PC-3 (cell line): ENCODE results near the gene CMKLR1. TPM values are rescaled to one million over a fixed set of nuclear protein-coding genes. Genes with fewer than 3 reads are reported as not detected.

Experiments
- ATAC-seq: fragments of 200-7000 bp; cut with Tn5 transposase; 2 replicates; pipeline ENCODE4 v1.9.1; 2020; ENCODE audit warnings: mild to moderate bottlenecking, moderate library complexity
- BruUV-seq: library from RNA; stranded (reverse); fragments of 400-500 nt; replicated peaks from 2 replicates; lab custom pipeline; 2021; lab: Mats Ljungman, UMichigan
- CTCF ChIA-PET: fragments of 300-600 bp; sonication (Branson Sonifier 250); formaldehyde crosslinking; loops from one replicate; lab custom pipeline; 2022; ENCODE audit warnings: antibody characterized with exemption; lab: Charles Lee
- POLR2A ChIA-PET: fragments of 300-600 bp; sonication (Branson Sonifier 250); formaldehyde crosslinking; loops from one replicate; lab custom pipeline; 2022; ENCODE audit warnings: antibody characterized with exemption; ENCODE audit not compliant: unreplicated experiment; lab: Charles Lee
- DNase-seq: peaks from one replicate; pipeline ENCODE4 v3.0.0-alpha.2; 2015
- H2AFZ ChIP-seq: fragments of 300-600 bp; sonication (generic); 2 replicates; pipeline ENCODE4 v1.6.0; 2016; ENCODE audit warnings: antibody characterized with exemption, low read length
- H3F3A ChIP-seq: fragments of 300-600 bp; sonication (generic); one replicate; pipeline ENCODE4 v1.6.0; 2017; ENCODE audit warnings: antibody characterized with exemption, low read length, control low read depth, mild to moderate bottlenecking; ENCODE audit not compliant: unreplicated experiment
- H3K27ac ChIP-seq: fragments of 300-600 bp; sonication (generic); 2 replicates; pipeline ENCODE4 v1.5.1; 2016; ENCODE audit warnings: mild to moderate bottlenecking, low read length
- H3K27me3 ChIP-seq: fragments of 300-600 bp; sonication (generic); 2 replicates; pipeline ENCODE4 v1.6.1; 2016; ENCODE audit warnings: low read length, mixed read lengths
- H3K36me3 ChIP-seq: fragments of 300-600 bp; sonication (generic); 2 replicates; pipeline ENCODE4 v1.6.1; 2016; ENCODE audit warnings: low read depth, mixed run types, low read length, mixed read lengths
- H3K4me1 ChIP-seq: fragments of 300-600 bp; sonication (generic); 2 replicates; pipeline ENCODE4 v1.5.1; 2016; ENCODE audit warnings: low read length; ENCODE audit not compliant: insufficient read depth
- H3K4me2 ChIP-seq: fragments of 300-600 bp; sonication (generic); 2 replicates; pipeline ENCODE4 v1.6.0; 2016; ENCODE audit warnings: low read length
- H3K4me3 ChIP-seq: fragments of 300-600 bp; sonication (generic); 2 replicates; pipeline ENCODE4 v1.5.1; 2016; ENCODE audit warnings: mild to moderate bottlenecking, low read length, mixed read lengths
- H3K79me2 ChIP-seq: fragments of 300-600 bp; sonication (generic); 2 replicates; pipeline ENCODE4 v1.6.1; 2017; ENCODE audit warnings: low read length, mixed read lengths
- H3K9ac ChIP-seq: fragments of 300-600 bp; sonication (generic); 2 replicates; pipeline ENCODE4 v1.6.0; 2016; ENCODE audit warnings: mild to moderate bottlenecking, low read length
- H3K9me2 ChIP-seq: fragments of 300-600 bp; sonication (generic); replicated peaks from 2 replicates; pipeline ENCODE4 v1.6.1; 2016; ENCODE audit warnings: mixed run types, low read length, mixed read lengths
- H3K9me3 ChIP-seq: fragments of 300-600 bp; sonication (generic); 2 replicates; pipeline ENCODE4 v1.6.1; 2016; ENCODE audit warnings: low read length, mixed read lengths
- H4K20me1 ChIP-seq: fragments of 300-600 bp; sonication (generic); 2 replicates; pipeline ENCODE4 v1.6.1; 2016; ENCODE audit warnings: low read length, mixed read lengths
- CTCF ChIP-seq: fragments of 300-600 bp; sonication (generic); conservative IDR thresholded peaks from 2 replicates; pipeline ENCODE4 v1.5.1; 2017; ENCODE audit warnings: antibody characterized with exemption, low read depth, mild to moderate bottlenecking, low read length
- EZH2 ChIP-seq: fragments of 300-600 bp; sonication (generic); IDR thresholded peaks from one replicate; pipeline ENCODE4 v1.6.1; 2017; ENCODE audit warnings: antibody characterized with exemption, mild to moderate bottlenecking, low read length; ENCODE audit not compliant: unreplicated experiment
- EZH2phosphoT487 ChIP-seq: fragments of 300-600 bp; sonication (generic); IDR thresholded peaks from 2 replicates; pipeline ENCODE4 v1.6.1; 2018; ENCODE audit warnings: mild to moderate bottlenecking, antibody characterized with exemption, low read length, borderline replicate concordance
- intact Hi-C: fragments of 100-400 bp; cut with micrococcal nuclease; formaldehyde crosslinking; loops from 2 replicates; pipeline ENCODE4 v1.9.0; 2023
- total RNA-seq: library from RNA; depleted of rRNA; stranded (reverse); fragments of >200 nt; gene quantifications from 2 replicates; pipeline ENCODE4 v1.2.3, GENCODE V29; 2014

The CMKLR1 gene
- total RNA-seq, 1 experiment from 2014 or later, result not detected

GRCh38 chr12:108317308-108318234, 21.5 kb downstream of the CMKLR1 start:
- POLR2A ChIA-PET, result no interaction called here
- no peak for TF ChIP-seq EZH2
- TF ChIP-seq EZH2phosphoT487, result no peak
- TF ChIP-seq CTCF, result no peak
- no peaks in the 10 kb centered on the region for H3K4me1 ChIP-seq
- H3K36me3 ChIP-seq, result no peaks in the 10 kb centered on the region
- H3K4me3 ChIP-seq, result no peak overlapping the region
- H3K9ac ChIP-seq, result no peak overlapping the region
- DNase-seq (no peak), ATAC-seq (no peak)
- no peaks in the 10 kb centered on the region for H3K9me3 ChIP-seq
- H3F3A ChIP-seq, result no peaks in the 10 kb centered on the region
- peaks cover 45% of the 10 kb centered on the region; the same call in 1 of the 2 replicates for H3K27me3 ChIP-seq
- no peak overlapping the region for H3K27ac ChIP-seq
- H3K79me2 ChIP-seq, result no peaks in the 10 kb centered on the region
- no peak overlapping the region for H3K4me2 ChIP-seq
- CTCF ChIA-PET, result no interaction called here
- no peaks in the 10 kb centered on the region for H4K20me1 ChIP-seq
- intact Hi-C loops, result no loop called here
- no TSS peak for BruUV-seq
- no peak overlapping the region for H2AFZ ChIP-seq
- no peaks in the 10 kb centered on the region for H3K9me2 ChIP-seq

- no peaks in the 10 kb centered on the region for H4K20me1 ChIP-seq
- no peaks in the 10 kb centered on the region for H3K4me1 ChIP-seq
- TF ChIP-seq CTCF (no peak), EZH2 (no peak), EZH2phosphoT487 (no peak)
- no peak overlapping the region for H3K27ac ChIP-seq
- H3K4me2 ChIP-seq, result no peak overlapping the region
- H3K9ac ChIP-seq, result no peak overlapping the region
- intact Hi-C loops, result no loop called here
- H3K4me3 ChIP-seq, result no peak overlapping the region
- no TSS peak for BruUV-seq
- H3K36me3 ChIP-seq, result no peaks in the 10 kb centered on the region
- ChIA-PET CTCF (no interaction called here), POLR2A (no interaction called here)
- DNase-seq, result no peak
- no peak for ATAC-seq
- no peaks in the 10 kb centered on the region for H3K9me3 ChIP-seq
- no peaks in the 10 kb centered on the region for H3K79me2 ChIP-seq
- no peak overlapping the region for H2AFZ ChIP-seq
- H3F3A ChIP-seq, result no peaks in the 10 kb centered on the region
- H3K9me2 ChIP-seq, result no peaks in the 10 kb centered on the region
- H3K27me3 ChIP-seq, result peaks cover 34% of the 10 kb centered on the region; the same call in 1 of the 2 replicates
Observed at GRCh38 chr12:108316176-108317086, 22.7 kb downstream of the CMKLR1 start.
